ENCODE measurements around the gene NABP2.

Gene NABP2

DNA sequence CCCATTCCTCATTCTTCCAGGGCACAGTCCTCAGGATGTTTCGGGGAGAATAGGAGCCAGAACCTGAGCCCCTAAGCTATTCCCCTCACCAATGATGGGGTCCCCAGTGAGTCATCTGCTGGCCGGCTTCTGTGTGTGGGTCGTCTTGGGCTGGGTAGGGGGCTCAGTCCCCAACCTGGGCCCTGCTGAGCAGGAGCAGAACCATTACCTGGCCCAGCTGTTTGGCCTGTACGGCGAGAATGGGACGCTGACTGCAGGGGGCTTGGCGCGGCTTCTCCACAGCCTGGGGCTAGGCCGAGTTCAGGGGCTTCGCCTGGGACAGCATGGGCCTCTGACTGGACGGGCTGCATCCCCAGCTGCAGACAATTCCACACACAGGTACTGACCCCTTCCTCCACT is 7.0 kb downstream of the NABP2 start:
- Histone ChIP-seq H3K4me3 (ENCODE audit: low read depth, low read length) (no peak overlapping the region), H3K4me2 (ENCODE audit: low read length) (no peak overlapping the region), H3K18ac (ENCODE audit: low read length) (no peak overlapping the region), H2BK12ac (ENCODE audit: low read length) (no peak overlapping the region), H3K79me2 (ENCODE audit: control insufficient read depth, insufficient read depth, low read length, poor library complexity) (no peaks in the 10 kb centered on the region), H4K91ac (ENCODE audit: low read depth, low read length) (no peak overlapping the region), H3K27ac (ENCODE audit: low read depth, low read length) (no peak overlapping the region), H2BK5ac (ENCODE audit: low read depth, low read length, poor library complexity) (no peak overlapping the region), H3K36me3 (ENCODE audit: control insufficient read depth in 1 of 2, insufficient read depth in 2 of 2, low read length in 2 of 2) (peaks cover 3% of the 10 kb centered on the region in 2 experiments), H2AFZ (ENCODE audit: insufficient read depth, low read length, poor library complexity) (no peak overlapping the region), H3K27me3 (ENCODE audit: insufficient read depth, low read length) (no peaks in the 10 kb centered on the region), H3K23ac (ENCODE audit: low read length) (no peak overlapping the region), H3K9me3 (ENCODE audit: insufficient read depth, low read depth, low read length) (no peaks in the 10 kb centered on the region), H3K14ac (ENCODE audit: low read length) (no peak overlapping the region), H3K79me1 (ENCODE audit: low read length) (no peaks in the 10 kb centered on the region), H2BK120ac (ENCODE audit: insufficient read depth, low read length, poor library complexity) (no peak overlapping the region), H4K8ac (ENCODE audit: low read depth, low read length) (no peak overlapping the region), H3K4ac (ENCODE audit: low read depth, low read length) (no peak overlapping the region), H3K4me1 (ENCODE audit: control insufficient read depth in 1 of 2, insufficient read depth in 2 of 2, low read length in 2 of 2) (no peaks in the 10 kb centered on the region), H2AK5ac (ENCODE audit: low read length) (no peak overlapping the region), H3K9ac (ENCODE audit: low read length) (no peak overlapping the region), H4K12ac (ENCODE audit: low read depth, low read length) (no peak overlapping the region)
- DNase-seq = no peak
- no CpG with 5 or more reads among the region's 11 CpGs for WGBS (ENCODE audit: extremely low coverage, insufficient coverage, insufficient read length)

DNA sequence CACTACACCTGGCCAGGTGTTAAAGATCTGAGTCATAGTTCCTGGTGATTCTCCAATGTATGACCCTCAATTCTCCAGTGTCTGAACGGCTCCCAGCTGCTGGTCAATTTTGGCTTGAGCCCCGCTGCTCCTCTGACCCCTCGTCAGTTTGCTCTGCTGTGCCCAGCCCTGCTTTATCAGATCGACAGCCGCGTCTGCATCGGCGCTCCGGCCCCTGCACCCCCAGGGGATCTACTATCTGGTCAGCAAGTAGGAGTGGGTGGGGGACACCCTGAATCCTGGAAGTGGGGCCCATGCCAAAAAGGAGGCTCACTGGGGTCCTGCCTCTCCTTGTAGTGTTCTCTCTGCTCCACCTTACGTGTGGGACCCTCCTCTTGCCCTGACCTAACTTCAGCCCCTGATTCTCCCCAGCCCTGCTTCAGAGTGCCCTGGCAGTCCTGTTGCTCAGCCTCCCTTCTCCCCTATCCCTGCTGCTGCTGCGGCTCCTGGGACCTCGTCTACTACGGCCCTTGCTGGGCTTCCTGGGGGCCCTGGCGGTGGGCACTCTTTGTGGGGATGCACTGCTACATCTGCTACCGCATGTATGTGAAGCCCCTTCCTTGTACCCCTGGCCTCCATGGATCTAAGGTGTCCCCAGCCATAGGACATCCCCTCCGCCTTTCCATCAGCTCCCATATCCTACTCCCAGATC is 10.7 kb downstream of the NABP2 start:
- no peaks in the 10 kb centered on the region for H3K79me1 ChIP-seq (ENCODE audit: low read length)
- H2BK12ac ChIP-seq (ENCODE audit: low read length) = no peak overlapping the region
- no peak overlapping the region for H3K9ac ChIP-seq (ENCODE audit: low read length)
- no peak overlapping the region for H2AFZ ChIP-seq (ENCODE audit: insufficient read depth, low read length, poor library complexity)
- H4K8ac ChIP-seq (ENCODE audit: low read depth, low read length) = no peak overlapping the region
- no peak overlapping the region for H2AK5ac ChIP-seq (ENCODE audit: low read length)
- peaks cover 32% of the 10 kb centered on the region in 2 experiments for H3K36me3 ChIP-seq (ENCODE audit: control insufficient read depth in 1 of 2, insufficient read depth in 2 of 2, low read length in 2 of 2)
- H3K18ac ChIP-seq (ENCODE audit: low read length) = no peak overlapping the region
- no peak overlapping the region for H2BK120ac ChIP-seq (ENCODE audit: insufficient read depth, low read length, poor library complexity)
- H3K4me3 ChIP-seq (ENCODE audit: low read depth, low read length) = no peak overlapping the region
- WGBS (ENCODE audit: extremely low coverage, insufficient coverage, insufficient read length) = no CpG with 5 or more reads among the region's 16 CpGs
- H3K79me2 ChIP-seq (ENCODE audit: control insufficient read depth, insufficient read depth, low read length, poor library complexity) = no peaks in the 10 kb centered on the region
- no peak overlapping the region for H3K23ac ChIP-seq (ENCODE audit: low read length)
- H3K4me1 ChIP-seq (ENCODE audit: control insufficient read depth in 1 of 2, insufficient read depth in 2 of 2, low read length in 2 of 2) = no peaks in the 10 kb centered on the region
- no peak overlapping the region for H2BK5ac ChIP-seq (ENCODE audit: low read depth, low read length, poor library complexity)
- no peak overlapping the region for H3K4ac ChIP-seq (ENCODE audit: low read depth, low read length)
- H3K27ac ChIP-seq (ENCODE audit: low read depth, low read length) = no peak overlapping the region
- H3K27me3 ChIP-seq (ENCODE audit: insufficient read depth, low read length) = no peaks in the 10 kb centered on the region
- no peak overlapping the region for H4K12ac ChIP-seq (ENCODE audit: low read depth, low read length)
- no peak overlapping the region for H3K4me2 ChIP-seq (ENCODE audit: low read length)
- H4K91ac ChIP-seq (ENCODE audit: low read depth, low read length) = no peak overlapping the region
- H3K14ac ChIP-seq (ENCODE audit: low read length) = no peak overlapping the region
- DNase-seq = peak; percentile 3 to 8
- no peaks in the 10 kb centered on the region for H3K9me3 ChIP-seq (ENCODE audit: insufficient read depth, low read depth, low read length)

DNA sequence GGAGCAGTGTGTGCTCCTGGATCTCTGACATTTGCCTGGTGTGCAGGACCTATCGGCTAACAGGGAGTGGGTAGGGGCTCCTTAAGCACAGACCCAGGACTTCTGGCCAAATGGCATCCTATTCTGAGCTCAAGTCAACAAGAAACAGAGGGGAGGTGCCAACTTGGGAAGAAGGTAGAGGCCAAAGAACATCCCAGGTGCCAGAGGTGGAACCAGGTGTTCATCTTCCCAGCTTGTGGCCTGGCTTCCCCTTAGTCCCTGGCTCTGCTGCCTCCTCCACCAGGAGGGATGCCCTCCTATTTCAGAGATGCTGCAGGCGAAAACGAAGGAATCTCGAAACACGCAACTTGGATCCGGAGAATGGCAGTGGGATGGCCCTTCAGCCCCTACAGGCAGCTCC is 11.9 kb downstream of the NABP2 start:
- no peak for DNase-seq
- Histone ChIP-seq H4K12ac (ENCODE audit: low read depth, low read length) (no peak overlapping the region), H3K4me3 (ENCODE audit: low read depth, low read length) (no peak overlapping the region), H3K23ac (ENCODE audit: low read length) (no peak overlapping the region), H3K18ac (ENCODE audit: low read length) (no peak overlapping the region), H3K79me2 (ENCODE audit: control insufficient read depth, insufficient read depth, low read length, poor library complexity) (no peaks in the 10 kb centered on the region), H2AFZ (ENCODE audit: insufficient read depth, low read length, poor library complexity) (no peak overlapping the region), H3K36me3 (ENCODE audit: control insufficient read depth in 1 of 2, insufficient read depth in 2 of 2, low read length in 2 of 2) (peaks cover 41 to 42% of the 10 kb centered on the region in 2 experiments), H3K14ac (ENCODE audit: low read length) (no peak overlapping the region), H2BK120ac (ENCODE audit: insufficient read depth, low read length, poor library complexity) (no peak overlapping the region), H3K27me3 (ENCODE audit: insufficient read depth, low read length) (no peaks in the 10 kb centered on the region), H3K79me1 (ENCODE audit: low read length) (no peaks in the 10 kb centered on the region), H2AK5ac (ENCODE audit: low read length) (no peak overlapping the region), H4K91ac (ENCODE audit: low read depth, low read length) (no peak overlapping the region), H3K4me1 (ENCODE audit: control insufficient read depth in 1 of 2, insufficient read depth in 2 of 2, low read length in 2 of 2) (no peaks in the 10 kb centered on the region), H2BK12ac (ENCODE audit: low read length) (no peak overlapping the region), H2BK5ac (ENCODE audit: low read depth, low read length, poor library complexity) (no peak overlapping the region), H3K4ac (ENCODE audit: low read depth, low read length) (no peak overlapping the region), H4K8ac (ENCODE audit: low read depth, low read length) (no peak overlapping the region), H3K9me3 (ENCODE audit: insufficient read depth, low read depth, low read length) (no peaks in the 10 kb centered on the region), H3K9ac (ENCODE audit: low read length) (no peak overlapping the region), H3K27ac (ENCODE audit: low read depth, low read length) (no peak overlapping the region), H3K4me2 (ENCODE audit: low read length) (no peak overlapping the region)
- WGBS (ENCODE audit: extremely low coverage, insufficient coverage, insufficient read length) = no CpG with 5 or more reads among the region's 6 CpGs

DNA sequence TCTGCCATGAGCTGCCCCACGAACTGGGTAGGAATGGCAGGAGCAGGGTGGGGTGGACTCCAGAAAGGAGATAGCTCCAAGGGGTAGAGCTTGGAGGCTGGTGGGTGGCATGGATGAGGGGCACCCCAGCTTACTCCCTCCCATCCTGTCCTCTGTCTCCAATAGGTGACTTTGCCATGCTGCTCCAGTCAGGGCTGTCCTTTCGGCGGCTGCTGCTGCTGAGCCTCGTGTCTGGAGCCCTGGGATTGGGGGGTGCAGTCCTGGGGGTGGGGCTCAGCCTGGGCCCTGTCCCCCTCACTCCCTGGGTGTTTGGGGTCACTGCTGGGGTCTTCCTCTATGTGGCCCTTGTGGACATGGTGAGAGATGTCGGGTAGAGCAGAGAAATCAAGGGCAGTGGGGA is 12.8 kb downstream of the NABP2 start:
- Histone ChIP-seq H3K4me2 (ENCODE audit: low read length) (no peak overlapping the region), H2AFZ (ENCODE audit: insufficient read depth, low read length, poor library complexity) (no peak overlapping the region), H3K4me3 (ENCODE audit: low read depth, low read length) (no peak overlapping the region), H2BK12ac (ENCODE audit: low read length) (no peak overlapping the region), H3K27me3 (ENCODE audit: insufficient read depth, low read length) (no peaks in the 10 kb centered on the region), H2AK5ac (ENCODE audit: low read length) (no peak overlapping the region), H3K23ac (ENCODE audit: low read length) (no peak overlapping the region), H3K9ac (ENCODE audit: low read length) (no peak overlapping the region), H3K4me1 (ENCODE audit: control insufficient read depth in 1 of 2, insufficient read depth in 2 of 2, low read length in 2 of 2) (no peaks in the 10 kb centered on the region), H4K91ac (ENCODE audit: low read depth, low read length) (no peak overlapping the region), H2BK120ac (ENCODE audit: insufficient read depth, low read length, poor library complexity) (no peak overlapping the region), H2BK5ac (ENCODE audit: low read depth, low read length, poor library complexity) (no peak overlapping the region), H3K18ac (ENCODE audit: low read length) (no peak overlapping the region), H4K12ac (ENCODE audit: low read depth, low read length) (no peak overlapping the region), H3K14ac (ENCODE audit: low read length) (no peak overlapping the region), H3K79me1 (ENCODE audit: low read length) (no peaks in the 10 kb centered on the region), H3K27ac (ENCODE audit: low read depth, low read length) (no peak overlapping the region), H4K8ac (ENCODE audit: low read depth, low read length) (no peak overlapping the region), H3K9me3 (ENCODE audit: insufficient read depth, low read depth, low read length) (no peaks in the 10 kb centered on the region), H3K79me2 (ENCODE audit: control insufficient read depth, insufficient read depth, low read length, poor library complexity) (no peaks in the 10 kb centered on the region), H3K4ac (ENCODE audit: low read depth, low read length) (no peak overlapping the region), H3K36me3 (ENCODE audit: control insufficient read depth in 1 of 2, insufficient read depth in 2 of 2, low read length in 2 of 2) (peaks cover 49% of the 10 kb centered on the region in 2 experiments)
- DNase-seq = no peak
- no CpG with 5 or more reads among the region's 5 CpGs for WGBS (ENCODE audit: extremely low coverage, insufficient coverage, insufficient read length)
